GM19438 (cell line): ENCODE data around the gene PEX26.
"Not testable (repeated sequence)": the region's sequence is repeated elsewhere in the genome, so short reads cannot be mapped to it uniquely, and the experiment has no call there.

Experiments
- ATAC-seq: cut with Tn5 transposase; IDR thresholded peaks from one replicate; pipeline ENCODE4 v1.9.1; 2021; ENCODE audit warnings: low read depth; ENCODE audit not compliant: unreplicated experiment

The PEX26 gene

DNA sequence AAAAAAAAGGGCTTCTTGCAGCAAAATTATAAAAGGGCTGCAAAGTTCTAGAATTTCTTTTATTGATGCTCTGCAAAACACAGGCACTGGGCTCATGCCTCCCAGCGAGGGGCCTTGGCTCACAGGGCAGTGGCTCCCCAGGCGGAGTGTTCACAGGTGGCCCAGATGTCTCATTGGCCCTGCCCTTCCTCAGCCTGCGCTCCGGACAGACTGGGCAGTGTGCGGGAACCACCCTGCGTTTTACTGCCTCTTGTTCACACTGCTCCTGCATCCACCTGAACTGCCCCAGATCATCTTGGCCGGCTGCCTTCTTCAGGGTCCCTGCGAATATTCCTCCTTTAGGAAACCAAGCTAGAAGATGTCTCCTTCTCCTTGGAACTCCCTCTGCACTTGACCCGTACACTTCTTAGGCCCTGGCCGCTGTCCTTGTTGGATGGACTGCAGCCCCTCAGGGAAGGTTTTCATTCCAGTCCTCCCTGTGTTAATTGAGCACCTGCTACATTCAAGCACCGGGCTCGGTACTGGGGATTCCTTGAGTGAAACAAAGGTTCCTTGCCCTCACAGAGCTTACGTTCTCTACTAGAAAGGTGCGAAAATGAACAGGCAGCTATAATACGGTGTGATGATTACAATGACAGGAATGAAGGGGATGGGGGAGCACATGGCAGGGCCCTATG, 37.3 kb downstream of the PEX26 start:
- ATAC-seq: no peak

DNA sequence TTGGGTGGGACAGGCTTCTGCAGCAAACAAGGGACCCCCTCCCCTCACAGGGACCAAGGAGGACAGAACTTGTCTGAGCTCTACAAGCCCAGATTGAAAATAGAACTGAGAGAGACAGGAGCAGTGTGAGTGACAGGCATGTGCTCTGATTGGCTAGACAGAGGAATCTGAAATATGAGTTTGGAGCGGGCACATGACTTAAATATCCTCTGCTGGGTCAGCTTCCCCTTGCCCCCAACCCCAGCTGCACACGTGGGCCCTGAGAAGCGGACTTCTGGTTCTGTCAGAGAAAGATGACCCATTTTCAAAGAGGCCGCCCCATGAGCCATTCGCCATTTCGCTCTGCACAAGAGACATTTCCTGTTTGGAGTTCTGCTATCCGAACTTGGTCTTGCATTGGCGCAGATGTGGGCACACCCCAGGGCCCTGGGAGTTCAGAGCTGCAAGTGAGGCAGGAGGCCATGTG, 38.1 kb downstream of the PEX26 start:
- ATAC-seq: no peak

DNA sequence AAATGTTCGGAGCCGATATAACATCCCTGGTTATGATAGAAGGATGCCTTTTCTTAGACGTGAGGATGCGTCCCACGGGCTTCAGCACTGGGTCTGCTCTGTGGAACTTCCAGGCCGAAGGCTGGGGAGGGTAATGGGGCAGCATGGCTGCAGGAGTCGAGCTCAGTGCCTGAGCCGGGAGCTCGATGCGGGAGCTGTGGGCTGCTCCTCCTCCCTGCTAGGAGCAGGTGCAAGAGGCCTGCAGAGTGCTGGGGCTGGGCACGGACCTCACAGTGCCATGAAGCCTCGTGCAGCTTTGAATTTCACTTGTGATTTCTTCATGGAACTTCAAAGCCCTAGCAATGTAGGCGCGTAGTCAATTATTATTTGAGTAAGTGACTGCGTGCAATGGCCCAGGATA, 38.8 kb downstream of the PEX26 start:
- no peak for ATAC-seq

DNA sequence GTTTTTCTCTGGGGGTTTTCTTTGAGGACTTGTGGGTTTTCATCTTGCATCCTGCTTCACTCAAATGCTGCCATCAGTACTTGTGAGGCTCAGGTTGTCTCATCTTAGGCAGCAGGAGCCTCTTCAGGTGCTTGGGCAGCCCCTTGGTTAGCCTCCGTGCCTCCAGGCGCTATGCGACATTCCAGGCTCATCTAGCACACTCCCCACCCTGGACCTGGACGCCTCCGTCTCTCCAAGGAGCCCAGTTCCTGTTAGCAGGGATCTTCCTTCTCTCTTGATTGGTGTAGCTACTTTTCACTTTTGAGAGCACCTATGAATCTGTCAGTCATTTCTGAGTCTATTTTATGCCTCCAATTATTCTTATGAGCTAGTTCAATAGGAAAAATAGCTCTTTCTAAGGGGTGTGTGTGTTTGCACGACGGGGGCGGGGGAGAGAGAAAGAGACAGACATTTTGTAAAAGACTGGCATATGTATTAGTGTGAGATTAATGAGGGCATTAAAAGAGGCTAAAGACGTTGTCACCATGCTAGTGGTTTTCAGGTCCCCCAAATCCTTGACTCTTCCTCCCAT, 40.6 kb downstream of the PEX26 start:
- ATAC-seq: no peak

DNA sequence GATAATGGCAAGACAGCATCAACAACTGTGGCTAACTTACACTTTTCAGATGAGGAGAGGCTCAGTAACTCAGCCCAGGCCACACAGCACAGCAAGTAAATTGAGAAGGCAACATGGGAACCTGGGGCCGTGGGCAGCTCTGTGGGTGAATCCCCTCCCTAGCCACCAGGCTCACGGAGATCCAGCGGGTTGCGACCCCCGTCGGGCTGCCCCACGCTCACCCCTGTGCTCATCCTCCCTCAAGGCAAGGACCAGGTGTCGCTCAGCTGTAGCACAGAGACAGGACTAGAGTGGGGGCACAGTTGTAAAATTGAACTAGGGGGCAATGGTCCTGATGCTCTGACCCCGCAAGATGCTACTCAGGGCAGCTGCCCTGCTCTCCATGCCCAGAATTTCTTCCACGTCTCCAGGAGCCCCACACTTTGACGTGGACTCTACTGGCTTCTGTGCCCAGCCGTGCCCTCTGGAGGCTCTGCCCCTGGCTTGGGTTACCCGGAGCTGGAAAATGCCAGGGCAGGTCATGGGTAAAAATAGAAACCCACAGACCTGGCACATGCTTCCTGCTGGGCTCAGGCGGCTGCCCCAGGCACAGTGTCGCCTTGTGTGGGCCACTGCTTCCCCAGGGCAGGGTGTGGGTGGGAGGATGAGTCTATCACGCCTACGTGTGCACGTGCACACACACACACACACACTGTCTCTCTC, 41.8 kb downstream of the PEX26 start:
- no peak for ATAC-seq

DNA sequence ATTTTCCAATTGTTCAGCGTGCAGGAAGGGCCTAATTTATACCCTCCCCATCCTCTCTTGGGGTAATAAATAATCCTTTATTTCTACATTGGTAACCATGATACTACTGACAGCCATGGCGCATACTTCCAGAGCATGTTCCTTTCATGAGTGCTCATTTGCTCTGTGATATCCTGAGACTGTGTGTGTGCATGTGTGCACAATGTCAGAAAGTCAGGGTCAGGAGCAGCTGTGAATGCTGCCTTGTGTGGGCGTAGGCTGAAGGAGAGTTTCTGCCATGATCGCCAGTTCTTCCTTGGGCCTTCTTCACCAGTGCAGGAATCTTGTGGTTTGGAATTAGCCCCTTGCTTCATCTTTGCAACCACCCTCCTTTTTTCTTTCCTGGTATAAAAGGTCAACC, 43.1 kb downstream of the PEX26 start:
- ATAC-seq: no peak

DNA sequence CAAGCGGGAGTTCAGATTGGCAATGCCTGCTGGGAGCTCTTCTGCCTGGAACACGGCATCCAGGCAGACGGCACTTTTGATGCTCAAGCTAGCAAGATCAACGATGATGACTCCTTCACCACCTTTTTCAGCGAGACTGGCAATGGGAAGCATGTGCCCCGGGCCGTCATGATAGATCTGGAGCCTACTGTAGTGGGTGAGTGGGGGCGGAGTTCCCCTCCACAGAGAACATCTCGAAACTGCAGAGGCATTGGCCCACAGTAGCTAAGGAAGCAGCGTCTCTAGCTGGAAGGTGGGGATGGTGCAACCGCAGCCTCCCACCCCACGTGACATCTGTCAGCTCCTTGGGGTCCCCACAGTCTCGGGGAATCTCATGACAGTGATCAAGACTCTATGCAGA, 43.7 kb downstream of the PEX26 start:
- ATAC-seq: no peak

DNA sequence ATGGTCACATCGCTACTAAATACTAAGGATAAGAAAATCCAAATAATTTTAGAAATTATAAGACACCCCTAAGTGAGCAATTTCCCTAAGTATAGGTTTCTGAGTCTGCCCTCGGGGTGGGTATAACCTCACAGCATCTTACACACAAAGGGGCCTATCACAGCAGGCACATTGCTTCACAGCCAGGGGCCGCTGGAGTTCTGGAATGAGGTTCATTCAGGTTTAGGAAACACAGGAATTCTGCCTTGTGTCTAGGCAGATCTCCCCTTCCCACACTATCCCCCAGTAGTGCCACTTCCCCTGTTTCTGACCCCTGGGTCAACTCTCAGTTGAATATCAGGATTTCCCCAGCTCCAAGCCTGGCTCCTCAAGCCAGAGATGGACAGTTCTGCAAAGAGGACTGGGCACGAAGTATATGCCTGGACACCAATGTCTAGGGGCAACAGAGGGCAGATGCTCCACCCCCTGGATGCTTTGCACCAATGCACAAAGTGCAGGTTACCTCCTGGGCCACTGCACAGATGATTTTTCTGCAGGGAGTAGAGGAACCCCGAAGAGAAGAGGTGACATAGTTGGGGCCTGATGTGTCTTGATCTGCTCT, 44.3 kb downstream of the PEX26 start:
- no peak for ATAC-seq

DNA sequence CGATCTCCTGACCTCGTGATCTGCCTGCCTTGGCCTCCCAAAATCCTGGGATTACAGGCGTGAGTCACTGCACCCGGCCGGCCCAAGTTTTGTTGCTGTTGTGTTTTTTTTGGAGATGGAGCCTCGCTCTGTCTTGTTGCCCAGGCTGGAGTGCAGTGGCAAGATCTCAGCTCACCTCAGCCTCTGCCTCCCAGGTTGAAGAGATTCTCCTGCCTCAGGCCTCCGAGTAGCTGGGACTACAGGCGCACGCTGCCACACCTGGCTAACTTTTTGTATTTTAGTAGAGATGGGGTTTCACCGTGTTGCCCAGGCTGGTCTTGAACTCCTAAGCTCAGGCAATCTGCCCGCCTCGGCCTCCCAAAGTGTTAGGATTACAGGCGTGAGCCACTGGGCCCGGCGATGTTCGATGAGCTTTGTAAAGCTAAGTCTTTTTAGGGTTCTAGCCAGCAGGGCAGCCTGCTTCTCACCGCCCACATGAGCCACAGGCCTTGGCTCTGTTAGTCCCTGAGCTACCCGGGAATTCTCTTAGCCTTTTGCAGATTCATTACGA, 45.8 kb downstream of the PEX26 start:
- not testable (repeated sequence) for ATAC-seq

DNA sequence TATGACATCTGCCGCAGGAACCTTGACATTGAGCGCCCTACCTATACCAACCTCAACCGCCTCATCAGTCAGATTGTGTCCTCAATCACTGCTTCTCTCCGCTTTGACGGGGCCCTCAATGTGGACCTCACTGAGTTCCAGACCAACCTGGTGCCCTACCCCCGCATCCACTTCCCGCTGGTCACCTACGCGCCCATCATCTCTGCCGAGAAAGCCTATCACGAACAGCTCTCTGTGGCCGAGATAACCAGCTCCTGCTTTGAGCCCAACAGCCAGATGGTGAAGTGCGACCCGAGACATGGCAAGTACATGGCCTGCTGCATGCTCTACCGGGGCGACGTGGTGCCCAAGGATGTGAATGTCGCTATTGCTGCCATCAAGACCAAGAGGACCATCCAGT, 48.8 kb downstream of the PEX26 start:
- ATAC-seq: no peak

DNA sequence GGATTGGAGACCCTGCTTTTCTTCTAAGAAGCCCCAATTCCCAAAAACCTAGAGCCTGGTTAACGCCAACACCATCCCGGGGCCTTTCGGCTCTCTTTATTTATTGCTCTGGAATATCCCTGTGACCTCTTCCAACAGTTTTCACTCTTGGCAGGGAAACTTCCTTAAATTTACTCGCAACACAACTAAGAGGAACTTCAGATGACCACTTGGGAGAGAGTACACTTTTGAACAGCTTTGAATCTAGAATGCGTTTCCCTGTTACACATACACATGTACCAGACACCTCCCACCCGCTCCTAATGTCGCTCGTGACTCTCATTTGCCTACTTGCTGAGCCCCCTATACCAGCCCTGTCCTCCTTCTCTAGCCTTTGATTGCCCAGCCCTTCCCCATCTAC, 52.2 kb downstream of the PEX26 start:
- ATAC-seq: no peak

DNA sequence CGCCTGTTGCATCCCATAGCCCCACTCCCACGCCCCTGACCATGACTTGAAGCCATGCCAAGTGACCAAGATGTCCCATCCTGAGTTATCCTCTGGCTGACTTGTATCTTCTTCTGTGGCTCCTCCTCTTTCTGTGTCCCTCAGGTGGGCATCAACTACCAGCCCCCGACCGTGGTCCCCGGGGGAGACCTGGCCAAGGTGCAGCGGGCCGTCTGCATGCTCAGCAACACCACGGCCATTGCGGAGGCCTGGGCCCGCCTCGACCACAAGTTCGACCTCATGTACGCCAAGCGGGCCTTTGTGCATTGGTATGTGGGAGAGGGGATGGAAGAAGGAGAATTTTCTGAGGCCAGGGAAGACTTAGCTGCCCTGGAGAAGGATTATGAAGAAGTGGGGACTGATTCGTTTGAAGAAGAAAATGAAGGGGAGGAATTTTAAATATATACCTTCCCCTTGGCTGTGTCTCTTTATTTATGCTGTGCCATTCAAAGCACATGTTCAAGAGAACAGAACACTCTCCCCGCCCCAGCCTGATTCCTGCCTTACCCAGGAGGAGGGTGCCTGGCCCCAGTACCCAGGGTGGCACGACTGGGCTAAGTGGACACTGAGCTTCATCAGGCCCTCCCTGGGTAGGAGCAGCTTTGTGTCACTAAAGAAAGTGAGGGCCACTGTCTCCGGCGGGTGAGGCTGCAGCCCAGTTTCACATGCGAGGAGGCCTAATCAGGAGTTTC, 53.1 kb downstream of the PEX26 start:
- no peak for ATAC-seq

DNA sequence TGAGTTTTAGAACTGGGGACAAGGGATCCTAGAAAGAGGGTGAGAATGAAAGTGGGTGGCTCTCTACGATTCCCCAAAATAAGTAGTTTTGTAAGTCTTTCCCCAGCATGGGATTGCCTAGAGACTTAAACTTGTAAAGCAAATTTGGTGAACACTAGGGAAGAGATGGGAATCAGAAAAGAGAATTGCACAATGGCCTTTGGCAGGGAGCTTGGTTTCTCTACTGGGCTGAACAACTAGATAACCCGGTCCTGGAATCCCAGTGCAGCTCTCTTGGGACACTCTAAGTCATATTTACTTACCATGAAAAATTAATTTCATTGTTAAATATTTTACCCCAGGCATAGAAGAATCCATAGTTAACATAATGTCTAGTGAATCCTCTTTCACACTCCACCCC, 55.7 kb downstream of the PEX26 start:
- ATAC-seq: no peak

DNA sequence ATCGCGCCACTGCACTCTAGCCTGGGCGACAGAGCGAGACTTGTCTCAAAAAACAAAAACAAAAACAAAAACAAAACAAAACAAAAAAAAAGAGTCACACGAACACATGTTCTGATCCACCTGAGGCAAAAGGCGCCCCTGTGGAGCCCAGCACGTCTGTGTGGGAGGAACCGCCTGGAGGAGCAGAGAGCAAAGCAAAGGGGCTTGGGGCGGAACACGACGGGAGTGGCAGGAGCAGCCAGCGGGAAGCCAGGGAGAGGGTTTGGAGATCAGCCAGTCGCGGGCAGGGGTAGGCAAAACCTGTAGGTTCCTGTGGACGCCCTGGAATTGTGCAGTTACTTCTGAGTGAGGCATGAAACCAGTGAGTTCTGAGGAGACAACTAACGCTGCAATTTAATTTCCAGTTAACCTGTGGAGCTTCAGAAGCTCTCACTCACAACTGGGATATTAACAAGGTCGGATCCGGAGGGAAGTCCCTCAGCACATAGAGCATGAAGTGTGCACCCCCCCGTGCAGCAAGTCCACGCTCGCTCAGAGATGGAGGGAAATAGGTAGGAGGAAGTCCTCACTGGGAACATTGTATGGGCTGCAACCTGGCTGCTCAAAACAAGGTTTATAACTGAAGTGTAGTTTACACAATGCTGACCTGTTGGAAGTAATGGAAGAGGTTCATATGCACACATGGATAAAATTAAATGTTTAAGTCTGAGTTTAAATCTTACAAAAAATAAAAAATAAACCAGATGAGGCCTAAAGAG, 59.0 kb downstream of the PEX26 start:
- ATAC-seq: no peak

DNA sequence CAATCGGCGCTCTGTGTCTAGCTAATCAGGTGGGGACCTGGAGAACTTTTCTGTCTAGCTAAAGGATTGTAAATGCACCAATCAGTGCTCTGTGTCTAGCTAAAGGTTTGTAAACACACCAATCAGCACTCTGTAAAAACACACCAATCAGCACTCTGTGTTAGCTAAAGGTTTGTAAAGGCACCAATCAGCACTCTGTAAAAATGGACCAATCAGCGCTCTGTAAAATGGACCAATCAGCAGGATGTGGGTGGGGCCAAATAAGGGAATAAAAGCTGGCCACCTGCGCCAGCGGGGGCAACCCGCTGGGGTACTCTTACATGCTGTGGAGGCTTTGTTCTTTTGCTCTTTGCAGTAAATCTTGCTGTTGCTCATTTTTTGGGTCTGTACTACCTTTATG, 63.2 kb downstream of the PEX26 start:
- not testable (repeated sequence) for ATAC-seq

DNA sequence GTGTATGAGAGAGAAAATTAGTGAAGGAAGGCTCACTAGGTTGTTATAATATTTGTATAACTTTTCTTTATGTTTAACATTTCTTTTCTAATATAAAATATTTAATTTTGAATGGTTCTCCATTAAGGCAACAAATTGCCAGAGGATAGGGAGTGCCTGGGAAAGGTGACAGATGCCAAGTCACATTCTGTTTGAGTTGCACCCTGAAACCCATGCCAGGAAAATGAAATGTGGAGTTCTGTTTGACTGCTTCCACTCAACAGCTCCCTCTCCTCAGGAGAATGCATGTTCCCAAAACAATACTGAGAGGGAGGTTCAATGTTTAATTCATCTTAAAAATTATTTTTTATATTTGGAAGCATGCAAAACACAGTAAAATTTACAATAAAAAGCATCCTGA, 66.3 kb downstream of the PEX26 start:
- no peak for ATAC-seq

DNA sequence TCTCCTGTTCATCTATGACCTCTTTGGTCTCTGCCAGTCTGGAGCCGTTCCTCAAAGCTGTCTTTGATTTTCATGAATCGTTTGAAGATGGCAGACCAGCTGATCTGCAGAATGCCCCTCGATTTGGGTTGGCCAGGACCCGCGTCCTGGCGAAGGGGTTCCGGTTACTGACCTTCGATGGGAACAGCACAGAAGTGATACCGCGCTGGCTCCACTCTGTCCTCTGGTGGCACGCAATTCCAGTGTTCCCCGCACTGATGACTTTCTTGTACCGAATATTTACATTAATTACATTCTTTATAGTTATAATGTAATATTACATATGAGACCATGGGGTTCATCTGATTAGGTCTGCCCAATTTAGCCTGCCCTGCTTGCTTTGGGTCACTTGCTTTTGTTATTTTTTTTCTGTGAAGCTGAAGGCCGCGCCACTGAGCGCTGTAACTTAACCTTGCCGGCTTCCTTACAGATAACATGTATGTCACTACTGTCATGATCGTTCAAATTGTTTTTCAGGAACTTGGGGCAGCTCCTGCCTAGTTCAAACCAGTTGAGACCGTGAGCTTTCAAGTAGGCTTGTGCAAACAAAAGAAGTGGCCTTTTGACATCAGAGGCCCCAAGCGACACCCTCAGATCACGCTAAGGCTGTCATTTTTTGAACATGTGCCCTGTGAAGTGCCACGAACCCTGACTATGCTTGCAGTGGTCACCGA, 68.0 kb downstream of the PEX26 start:
- no peak for ATAC-seq

DNA sequence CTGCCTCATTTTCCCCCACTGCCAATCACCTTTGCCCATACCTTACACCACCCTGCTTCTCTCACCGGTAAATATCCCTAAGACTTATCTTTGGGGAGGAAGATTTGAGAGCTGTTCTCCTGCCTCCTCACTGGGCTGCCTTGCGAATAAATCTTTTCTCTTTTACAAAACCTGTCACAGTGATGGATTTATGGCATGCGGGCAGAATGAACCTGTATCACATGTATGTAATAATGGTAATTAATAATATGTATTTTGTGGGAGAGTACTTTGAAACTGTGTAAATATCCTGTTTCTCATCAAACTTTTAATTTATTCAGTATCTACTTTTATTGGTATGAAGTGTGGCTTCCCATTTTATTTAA, 68.6 kb downstream of the PEX26 start:
- no peak for ATAC-seq

DNA sequence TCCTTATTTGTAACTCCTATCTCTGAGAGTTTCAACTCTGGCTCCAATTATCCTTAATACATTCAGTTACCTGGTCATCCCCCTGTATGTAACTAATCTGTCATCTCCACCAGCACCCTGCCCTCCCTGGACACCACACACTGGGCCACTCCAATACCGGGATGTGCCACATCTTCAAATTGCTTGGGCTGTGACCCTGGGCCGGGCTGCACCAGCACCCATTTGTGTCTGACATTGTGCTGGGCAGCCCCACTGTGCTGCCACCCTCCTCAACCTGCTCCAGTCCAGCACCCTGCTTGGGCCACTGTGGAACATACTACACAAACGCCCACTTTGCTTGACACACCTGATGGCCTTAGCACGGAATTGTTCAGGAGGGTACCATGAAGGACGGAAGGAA, 70.0 kb downstream of the PEX26 start:
- ATAC-seq: no peak
